GM19099 (cell line): ENCODE results near the gene RPS14.

ENCODE experiments used
- POLR2A ChIP-seq: IDR thresholded peaks from 3 replicates; pipeline ENCODE4 v1.6.1; 2011; ENCODE audit warnings: low read depth; ENCODE audit not compliant: insufficient read length; ENCODE audit errors: extremely low read depth

Gene RPS14

GRCh38 chr5:150487199-150488061 lies 37.9 kb upstream of the RPS14 start:
- no peak for TF ChIP-seq POLR2A

DNA sequence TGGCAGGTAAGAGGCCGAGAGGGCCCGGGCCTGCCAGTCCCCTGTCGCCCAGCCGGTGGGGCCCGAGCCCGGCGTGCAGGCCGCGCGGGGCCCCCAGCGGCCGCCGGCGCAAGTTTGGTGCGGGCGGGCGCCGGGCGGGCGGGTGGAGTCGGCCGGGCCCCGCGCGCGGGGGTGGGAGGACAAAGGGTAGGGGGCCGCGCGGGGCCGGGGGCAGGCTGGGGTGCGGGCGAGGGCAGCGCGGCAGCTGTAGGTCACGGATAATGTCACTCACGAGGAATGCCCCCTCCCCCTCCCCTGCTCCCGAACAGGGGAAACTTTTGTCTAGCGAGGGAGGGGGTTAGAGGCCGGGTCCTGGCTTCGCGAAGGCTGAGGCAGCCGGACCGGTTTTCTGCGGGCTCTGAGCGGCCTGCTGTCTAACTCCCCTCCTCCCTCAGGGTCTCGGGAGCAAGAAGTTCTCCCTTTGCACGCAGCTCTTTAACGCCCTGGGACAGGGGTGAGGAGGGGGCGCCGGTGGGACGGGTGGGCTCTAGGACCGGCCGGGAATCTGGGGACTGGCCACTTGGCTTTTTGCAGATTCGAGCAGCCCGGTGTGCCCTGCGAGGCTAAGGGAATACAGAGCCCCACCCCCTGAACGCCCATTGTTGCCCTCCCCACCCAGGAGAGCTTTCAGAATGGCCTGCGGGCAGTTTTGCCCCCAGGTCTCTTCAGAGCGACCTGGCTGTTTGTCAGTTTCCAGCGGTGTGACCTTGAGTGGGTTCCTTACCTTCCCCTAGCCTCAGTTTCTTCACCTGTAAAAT lies 37.1 kb upstream of the RPS14 start:
- TF ChIP-seq POLR2A: peak; percentile 47

- TF ChIP-seq POLR2A: peak; percentile 51
Measured at GRCh38 chr5:150485693-150486401, 36.3 kb upstream of the RPS14 start.

DNA sequence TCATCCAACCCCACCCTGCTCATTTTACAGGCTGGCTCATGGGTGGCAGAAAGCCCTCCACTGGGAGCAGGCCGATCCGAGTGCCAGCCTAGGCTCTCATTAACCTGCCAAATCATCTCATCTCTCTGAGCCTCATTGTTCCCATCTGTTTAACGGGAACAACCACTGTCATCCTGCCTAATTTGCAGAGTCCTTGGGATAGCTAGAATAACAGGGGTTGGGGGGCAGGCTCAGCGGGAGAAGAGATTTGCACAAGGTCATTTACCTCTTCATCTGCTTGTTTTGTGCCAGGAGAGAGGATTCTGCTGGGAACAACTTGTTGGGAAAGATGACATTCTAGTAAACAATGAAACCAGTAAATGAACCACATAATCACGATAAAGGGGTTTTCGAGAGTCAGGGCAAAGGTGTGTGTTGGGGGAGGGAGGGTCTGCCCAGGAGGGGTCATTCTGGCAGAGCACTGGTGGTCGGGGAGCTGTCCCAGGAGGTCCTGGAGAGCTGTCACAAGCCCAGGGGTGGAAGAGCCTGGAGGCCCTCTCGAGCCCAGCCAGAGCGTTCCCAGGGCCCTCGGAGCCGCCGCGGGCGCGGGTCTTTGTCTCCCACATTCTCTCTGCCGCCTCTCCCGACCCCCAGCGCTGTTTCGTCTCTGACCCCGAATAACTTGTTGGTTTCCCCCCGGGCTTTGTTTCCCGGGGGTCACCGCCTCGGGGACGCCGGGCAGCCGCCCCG lies 35.6 kb upstream of the RPS14 start:
- TF ChIP-seq POLR2A: no peak

DNA sequence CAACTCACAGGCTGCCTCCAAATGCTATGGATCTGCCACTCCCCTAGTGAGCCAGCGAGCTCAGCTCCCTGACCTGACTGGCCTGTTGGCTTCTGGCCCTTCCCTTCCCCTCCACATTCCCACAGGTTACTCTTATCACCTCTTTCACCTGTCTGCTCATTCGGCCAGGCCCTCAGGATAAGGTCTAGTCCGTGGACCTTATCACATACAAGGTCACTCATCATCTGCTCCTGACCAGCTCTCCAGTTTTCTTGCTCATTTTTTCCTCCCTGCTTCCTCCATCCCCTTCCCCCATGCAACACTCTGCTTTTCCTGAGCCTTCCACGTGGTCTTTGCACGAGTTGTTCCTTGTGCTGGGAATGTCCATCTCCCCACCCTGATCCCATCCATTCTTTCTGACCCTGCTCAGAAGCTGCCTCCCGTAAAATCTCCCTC lies 32.5 kb upstream of the RPS14 start:
- no peak for TF ChIP-seq POLR2A

DNA sequence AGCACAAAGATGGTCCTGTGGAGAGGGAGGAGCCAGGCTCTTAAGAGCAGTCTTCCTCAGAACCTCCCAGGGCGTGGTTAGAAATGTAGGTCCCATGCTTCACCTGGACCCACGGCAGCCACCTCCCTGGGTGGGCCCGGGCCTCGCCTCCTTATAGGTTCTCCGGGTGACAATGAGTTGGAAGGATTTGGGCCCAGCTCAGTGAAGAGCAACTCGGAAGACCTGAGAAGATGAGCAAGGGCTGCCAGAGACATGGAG lies 32.1 kb upstream of the RPS14 start:
- TF ChIP-seq POLR2A: no peak

DNA sequence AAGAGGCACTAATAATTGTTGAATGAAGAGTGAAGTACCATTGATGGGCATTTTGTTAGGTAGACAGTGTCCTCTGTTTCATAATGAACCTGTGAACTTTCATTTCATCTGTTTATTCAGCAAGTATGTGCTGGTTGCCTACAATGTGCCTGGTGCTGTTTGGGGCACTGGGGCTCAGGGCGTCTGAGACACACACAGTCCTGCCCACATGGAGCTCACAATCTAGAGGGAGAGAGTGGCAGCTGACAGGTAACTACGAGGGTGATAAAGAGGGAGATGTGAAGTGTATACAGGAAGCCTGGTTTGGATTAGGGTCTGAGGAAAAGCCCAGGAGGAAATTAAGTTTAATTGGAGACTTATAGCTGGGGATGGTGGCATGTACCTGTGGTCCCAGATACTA lies 29.9 kb upstream of the RPS14 start:
- no peak for TF ChIP-seq POLR2A

- no peak for TF ChIP-seq POLR2A
Measured at GRCh38 chr5:150473673-150474358, 24.3 kb upstream of the RPS14 start.

GRCh38 chr5:150469718-150470469 lies 20.4 kb upstream of the RPS14 start:
- no peak for TF ChIP-seq POLR2A

GRCh38 chr5:150468206-150468605 lies 18.7 kb upstream of the RPS14 start:
- TF ChIP-seq POLR2A: no peak

GRCh38 chr5:150465927-150466326 lies 16.4 kb upstream of the RPS14 start:
- TF ChIP-seq POLR2A: no peak

DNA sequence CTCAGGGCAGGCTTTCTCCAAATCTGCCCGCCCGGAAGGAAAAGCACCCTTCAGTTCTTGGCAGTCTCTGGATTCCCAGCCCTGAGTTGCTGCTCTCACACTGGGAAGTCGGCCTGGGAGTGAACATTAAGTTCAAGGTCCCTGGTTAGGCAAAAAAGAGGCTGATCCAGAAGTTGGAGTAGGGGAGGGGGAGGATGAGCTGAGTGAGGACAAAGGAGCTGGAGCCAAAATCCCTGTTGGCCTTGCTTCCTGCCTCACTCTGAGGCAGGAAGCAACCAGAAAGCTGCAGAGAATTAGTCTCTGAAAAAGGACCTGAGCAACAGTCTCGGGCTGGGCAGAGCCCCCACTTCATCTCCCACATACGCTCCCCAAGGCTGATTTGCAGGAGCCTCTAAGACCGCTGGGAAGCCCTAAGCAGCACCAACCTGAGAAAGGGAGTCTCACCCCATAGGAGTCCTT lies 15.0 kb upstream of the RPS14 start:
- no peak for TF ChIP-seq POLR2A

GRCh38 chr5:150461231-150461630 lies 11.7 kb upstream of the RPS14 start:
- TF ChIP-seq POLR2A: no peak

DNA sequence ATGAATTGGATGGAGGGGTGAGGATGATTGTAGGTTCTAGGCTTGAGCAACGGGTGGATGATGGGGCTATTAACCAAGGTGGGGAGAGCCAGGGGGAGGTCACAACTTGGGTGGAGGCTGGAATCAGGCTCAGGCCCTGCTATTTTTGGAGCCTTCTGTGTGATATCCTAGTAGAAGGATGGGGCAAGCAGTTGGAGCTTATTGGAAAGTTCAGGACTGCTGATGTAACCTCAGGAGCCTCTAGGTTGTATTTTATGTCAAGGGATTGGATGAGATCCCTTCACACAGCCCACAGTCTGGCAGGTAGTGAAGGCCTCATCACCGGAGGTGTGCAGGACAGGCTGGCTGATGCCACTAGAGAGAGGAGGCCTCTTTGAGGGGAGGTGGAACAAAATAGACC lies 11.2 kb upstream of the RPS14 start:
- no peak for TF ChIP-seq POLR2A
